NCI-H748 (cell line): ENCODE measurements around the gene CLC.
"Not testable (repeated sequence)": the region's sequence is repeated elsewhere in the genome, so short reads cannot be mapped to it uniquely, and the experiment has no call there.

ENCODE experiments used
- DNase-seq: peaks from one replicate; lab custom pipeline; 2025; ENCODE audit not compliant: unreplicated experiment; lab: John Stamatoyannopoulos, UW

Gene CLC

GRCh38 chr19:39731685-39732084, 6.1 kb downstream of the CLC start:
- DNase-seq = no peak

GRCh38 chr19:39729594-39729993, 8.2 kb downstream of the CLC start:
- no peak for DNase-seq

- no peak for DNase-seq
Measured at GRCh38 chr19:39728040-39728439, 9.8 kb downstream of the CLC start.

- DNase-seq = no peak
Measured at GRCh38 chr19:39727070-39727800, 10.6 kb downstream of the CLC start.

GRCh38 chr19:39725995-39726394, 11.8 kb downstream of the CLC start:
- no peak for DNase-seq

GRCh38 chr19:39720144-39720543, 17.7 kb downstream of the CLC start:
- DNase-seq = not testable (repeated sequence)

- no peak for DNase-seq
Measured at GRCh38 chr19:39710333-39710890, 27.4 kb downstream of the CLC start.

GRCh38 chr19:39709026-39709872, 28.6 kb downstream of the CLC start:
- no peak for DNase-seq

- no peak for DNase-seq
Measured at GRCh38 chr19:39708594-39708993, 29.2 kb downstream of the CLC start.

GRCh38 chr19:39705578-39706188, 32.1 kb downstream of the CLC start:
- DNase-seq = no peak

- DNase-seq = peak; percentile 88
Measured at GRCh38 chr19:39704181-39705044, 33.4 kb downstream of the CLC start, which contains the start of gene LGALS14. Gene LGALS14 (plus strand): TSS chr19:39704481. CDS start chr19:39704529, 48 bp downstream.

- no peak for DNase-seq
Measured at GRCh38 chr19:39701291-39701690, 36.5 kb downstream of the CLC start.

- DNase-seq = no peak
Measured at GRCh38 chr19:39698535-39698934, 39.3 kb downstream of the CLC start.

- DNase-seq = no peak
Measured at GRCh38 chr19:39696387-39696786, 41.4 kb downstream of the CLC start.

- DNase-seq = no peak
Measured at GRCh38 chr19:39695759-39696158, 42.1 kb downstream of the CLC start.

- DNase-seq = no peak
Measured at GRCh38 chr19:39692822-39693221, 45.0 kb downstream of the CLC start.

GRCh38 chr19:39692166-39692565, 45.7 kb downstream of the CLC start:
- no peak for DNase-seq

GRCh38 chr19:39688637-39689036, 49.2 kb downstream of the CLC start:
- not testable (repeated sequence) for DNase-seq

GRCh38 chr19:39686739-39687138, 51.1 kb downstream of the CLC start:
- DNase-seq = no peak

GRCh38 chr19:39684267-39684666, 53.6 kb downstream of the CLC start:
- no peak for DNase-seq
